ENCODE data around the gene PIK3R1. TPM values are rescaled to one million over a fixed set of nuclear protein-coding genes. Genes with fewer than 3 reads are reported as not detected.

PIK3R1 gene
- total and polyA plus RNA-seq, 9 donors: 44.2 to 68.7 (median 58.0) TPM

- no peak for DNase-seq
- Histone ChIP-seq H3K36me3 (ENCODE audit: control insufficient read depth, insufficient read depth, low read length) (no peaks in the 10 kb centered on the region), H3K9me3 (replicated peaks; ENCODE audit: control insufficient read depth, low read depth, low read length) (no peaks in the 10 kb centered on the region), H3K4me3 (ENCODE audit: low read length) (no peak overlapping the region), H3K4me1 (ENCODE audit: control insufficient read depth, insufficient read depth, low read length) (no peaks in the 10 kb centered on the region), H3K27me3 (ENCODE audit: control insufficient read depth, insufficient read depth, low read length) (no peaks in the 10 kb centered on the region), H3K27ac (ENCODE audit: low read length) (no peak overlapping the region)
- WGBS (ENCODE audit: insufficient coverage): 82% methylated on average over 2 of the region's 5 CpGs
Measured at GRCh38 chr5:68317646-68318045, 102.1 kb downstream of the PIK3R1 start.

GRCh38 chr5:68318955-68319705 is 103.6 kb downstream of the PIK3R1 start:
- H3K27me3 ChIP-seq (ENCODE audit: control insufficient read depth, insufficient read depth, low read length): no peaks in the 10 kb centered on the region
- DNase-seq: no peak
- no peaks in the 10 kb centered on the region for H3K4me1 ChIP-seq (ENCODE audit: control insufficient read depth, insufficient read depth, low read length)
- H3K9me3 ChIP-seq (replicated peaks; ENCODE audit: control insufficient read depth, low read depth, low read length): no peaks in the 10 kb centered on the region
- H3K36me3 ChIP-seq (ENCODE audit: control insufficient read depth, insufficient read depth, low read length): no peaks in the 10 kb centered on the region
- no peak overlapping the region for H3K27ac ChIP-seq (ENCODE audit: low read length)
- 95% methylated on average over 4 of the region's 6 CpGs for WGBS (ENCODE audit: insufficient coverage)
- no peak overlapping the region for H3K4me3 ChIP-seq (ENCODE audit: low read length)

- WGBS (ENCODE audit: insufficient coverage): no CpG with 5 or more reads among the region's 4 CpGs
- DNase-seq: no peak
- Histone ChIP-seq H3K9me3 (replicated peaks; ENCODE audit: control insufficient read depth, low read depth, low read length) (no peaks in the 10 kb centered on the region), H3K27ac (ENCODE audit: low read length) (no peak overlapping the region), H3K36me3 (ENCODE audit: control insufficient read depth, insufficient read depth, low read length) (no peaks in the 10 kb centered on the region), H3K4me3 (ENCODE audit: low read length) (no peak overlapping the region), H3K27me3 (ENCODE audit: control insufficient read depth, insufficient read depth, low read length) (no peaks in the 10 kb centered on the region), H3K4me1 (ENCODE audit: control insufficient read depth, insufficient read depth, low read length) (no peaks in the 10 kb centered on the region)
Measured at GRCh38 chr5:68319706-68320412, 104.3 kb downstream of the PIK3R1 start.

GRCh38 chr5:68320413-68320986 is 104.9 kb downstream of the PIK3R1 start:
- Histone ChIP-seq H3K4me3 (ENCODE audit: low read length) (no peak overlapping the region), H3K27me3 (ENCODE audit: control insufficient read depth, insufficient read depth, low read length) (no peaks in the 10 kb centered on the region), H3K4me1 (ENCODE audit: control insufficient read depth, insufficient read depth, low read length) (no peaks in the 10 kb centered on the region), H3K9me3 (replicated peaks; ENCODE audit: control insufficient read depth, low read depth, low read length) (no peaks in the 10 kb centered on the region), H3K36me3 (ENCODE audit: control insufficient read depth, insufficient read depth, low read length) (no peaks in the 10 kb centered on the region), H3K27ac (ENCODE audit: low read length) (no peak overlapping the region)
- no peak for DNase-seq
- WGBS (ENCODE audit: insufficient coverage): 63% methylated on average over 1 of the region's 5 CpGs

DNA sequence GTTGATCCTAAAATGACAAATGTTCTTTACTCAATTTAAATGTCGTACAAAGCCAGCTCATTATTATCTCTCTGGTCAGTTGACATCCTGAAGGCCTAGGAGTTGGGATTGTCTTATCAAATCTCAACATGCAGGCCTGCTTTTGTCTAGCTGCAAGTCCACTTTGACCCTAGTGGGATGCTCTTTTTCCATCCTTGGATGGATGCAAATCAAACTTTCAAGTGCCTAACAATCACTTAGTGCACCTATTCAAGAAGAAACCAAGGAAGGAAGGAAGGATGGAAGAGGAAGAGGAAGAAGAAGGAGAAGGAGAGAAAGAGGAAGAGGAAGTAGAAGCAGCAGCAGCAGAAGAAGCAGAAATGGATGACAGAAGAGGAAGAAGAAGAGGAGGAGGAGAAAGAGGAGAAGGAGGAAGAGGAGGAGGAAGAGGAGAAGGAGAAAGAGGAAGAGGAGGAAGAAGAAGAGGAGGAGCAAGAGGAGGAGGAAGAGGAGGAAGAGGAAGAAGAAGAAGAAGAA is 109.6 kb downstream of the PIK3R1 start:
- Histone ChIP-seq H3K27me3 (ENCODE audit: control insufficient read depth, insufficient read depth, low read length) (no peaks in the 10 kb centered on the region), H3K4me3 (ENCODE audit: low read length) (no peak overlapping the region), H3K9me3 (replicated peaks; ENCODE audit: control insufficient read depth, low read depth, low read length) (no peaks in the 10 kb centered on the region), H3K4me1 (ENCODE audit: control insufficient read depth, insufficient read depth, low read length) (no peaks in the 10 kb centered on the region), H3K27ac (ENCODE audit: low read length) (no peak overlapping the region), H3K36me3 (ENCODE audit: control insufficient read depth, insufficient read depth, low read length) (no peaks in the 10 kb centered on the region)
- 100% methylated on average over 1 of the region's 1 CpG for WGBS (ENCODE audit: insufficient coverage)
- no peak for DNase-seq

GRCh38 chr5:68329554-68330255 is 114.1 kb downstream of the PIK3R1 start:
- Histone ChIP-seq H3K27me3 (ENCODE audit: control insufficient read depth, insufficient read depth, low read length) (no peaks in the 10 kb centered on the region), H3K36me3 (ENCODE audit: control insufficient read depth, insufficient read depth, low read length) (no peaks in the 10 kb centered on the region), H3K4me3 (ENCODE audit: low read length) (no peak overlapping the region), H3K27ac (ENCODE audit: low read length) (no peak overlapping the region), H3K9me3 (replicated peaks; ENCODE audit: control insufficient read depth, low read depth, low read length) (no peaks in the 10 kb centered on the region), H3K4me1 (ENCODE audit: control insufficient read depth, insufficient read depth, low read length) (no peaks in the 10 kb centered on the region)
- no peak for DNase-seq
- 92% methylated on average over 2 of the region's 6 CpGs for WGBS (ENCODE audit: insufficient coverage)

DNA sequence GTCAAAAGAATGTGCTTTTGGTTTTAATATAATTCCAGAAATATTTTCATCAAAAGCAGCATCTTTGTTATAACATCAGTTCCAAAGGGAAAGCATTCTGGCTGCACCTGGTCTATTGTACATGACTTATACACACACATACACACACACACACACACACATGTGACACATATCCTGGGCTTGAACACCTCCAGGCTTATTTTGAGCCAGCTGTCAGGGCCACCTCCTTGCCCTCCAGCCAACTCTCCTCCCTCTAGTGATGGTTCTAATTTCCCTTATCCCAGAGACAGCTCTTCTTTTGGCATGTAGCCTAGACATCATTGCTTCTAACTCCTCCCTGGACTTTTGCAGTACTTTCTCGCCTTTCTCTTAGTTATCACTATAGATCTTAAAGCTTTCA is 115.0 kb downstream of the PIK3R1 start:
- Histone ChIP-seq H3K27ac (ENCODE audit: low read length) (no peak overlapping the region), H3K4me1 (ENCODE audit: control insufficient read depth, insufficient read depth, low read length) (no peaks in the 10 kb centered on the region), H3K4me3 (ENCODE audit: low read length) (no peak overlapping the region), H3K27me3 (ENCODE audit: control insufficient read depth, insufficient read depth, low read length) (no peaks in the 10 kb centered on the region), H3K9me3 (replicated peaks; ENCODE audit: control insufficient read depth, low read depth, low read length) (no peaks in the 10 kb centered on the region), H3K36me3 (ENCODE audit: control insufficient read depth, insufficient read depth, low read length) (no peaks in the 10 kb centered on the region)
- no CpG with 5 or more reads among the region's 1 CpG for WGBS (ENCODE audit: insufficient coverage)
- peak; percentile 54 for DNase-seq

GRCh38 chr5:68331192-68332079 is 115.9 kb downstream of the PIK3R1 start:
- WGBS (ENCODE audit: insufficient coverage): 83% methylated on average over 2 of the region's 4 CpGs
- Histone ChIP-seq H3K9me3 (replicated peaks; ENCODE audit: control insufficient read depth, low read depth, low read length) (no peaks in the 10 kb centered on the region), H3K4me3 (ENCODE audit: low read length) (no peak overlapping the region), H3K27ac (ENCODE audit: low read length) (no peak overlapping the region), H3K36me3 (ENCODE audit: control insufficient read depth, insufficient read depth, low read length) (no peaks in the 10 kb centered on the region), H3K27me3 (ENCODE audit: control insufficient read depth, insufficient read depth, low read length) (no peaks in the 10 kb centered on the region), H3K4me1 (ENCODE audit: control insufficient read depth, insufficient read depth, low read length) (no peaks in the 10 kb centered on the region)
- peak; percentile 43 for DNase-seq

- H3K4me3 ChIP-seq (ENCODE audit: low read length): no peak overlapping the region
- no peaks in the 10 kb centered on the region for H3K36me3 ChIP-seq (ENCODE audit: control insufficient read depth, insufficient read depth, low read length)
- WGBS (ENCODE audit: insufficient coverage): no CpG with 5 or more reads among the region's 3 CpGs
- no peaks in the 10 kb centered on the region for H3K9me3 ChIP-seq (replicated peaks; ENCODE audit: control insufficient read depth, low read depth, low read length)
- no peaks in the 10 kb centered on the region for H3K4me1 ChIP-seq (ENCODE audit: control insufficient read depth, insufficient read depth, low read length)
- DNase-seq: no peak
- H3K27ac ChIP-seq (ENCODE audit: low read length): no peak overlapping the region
- H3K27me3 ChIP-seq (ENCODE audit: control insufficient read depth, insufficient read depth, low read length): no peaks in the 10 kb centered on the region
Measured at GRCh38 chr5:68332080-68332451, 116.5 kb downstream of the PIK3R1 start.

All from muscle of leg (tissue), 11 donors.